ENCODE data around the gene IGF1. TPM values are rescaled to one million over a fixed set of nuclear protein-coding genes. Genes with fewer than 3 reads are reported as not detected.
A peak's percentile ranks its signal among the peaks of the same experiment; 100 is the strongest.

Gene IGF1
- total RNA-seq: 62.2 to 76.8 TPM (median 66.9 TPM) in 3 replicates

- Mint-ChIP-seq H3K27me3 (ENCODE audit: low read depth) (no peaks in the 10 kb centered on the region), H3K27ac (peak within 1 kb of the TSS; percentile 50), H3K4me1 (peaks cover 40% of the 10 kb centered on the region), H3K9me3 (peaks cover 4% of the 10 kb centered on the region), H3K4me3 (no peak within 1 kb of the TSS), H3K36me3 (peaks cover 3% of the 10 kb centered on the region)
- TF ChIP-seq, protein P1, sequence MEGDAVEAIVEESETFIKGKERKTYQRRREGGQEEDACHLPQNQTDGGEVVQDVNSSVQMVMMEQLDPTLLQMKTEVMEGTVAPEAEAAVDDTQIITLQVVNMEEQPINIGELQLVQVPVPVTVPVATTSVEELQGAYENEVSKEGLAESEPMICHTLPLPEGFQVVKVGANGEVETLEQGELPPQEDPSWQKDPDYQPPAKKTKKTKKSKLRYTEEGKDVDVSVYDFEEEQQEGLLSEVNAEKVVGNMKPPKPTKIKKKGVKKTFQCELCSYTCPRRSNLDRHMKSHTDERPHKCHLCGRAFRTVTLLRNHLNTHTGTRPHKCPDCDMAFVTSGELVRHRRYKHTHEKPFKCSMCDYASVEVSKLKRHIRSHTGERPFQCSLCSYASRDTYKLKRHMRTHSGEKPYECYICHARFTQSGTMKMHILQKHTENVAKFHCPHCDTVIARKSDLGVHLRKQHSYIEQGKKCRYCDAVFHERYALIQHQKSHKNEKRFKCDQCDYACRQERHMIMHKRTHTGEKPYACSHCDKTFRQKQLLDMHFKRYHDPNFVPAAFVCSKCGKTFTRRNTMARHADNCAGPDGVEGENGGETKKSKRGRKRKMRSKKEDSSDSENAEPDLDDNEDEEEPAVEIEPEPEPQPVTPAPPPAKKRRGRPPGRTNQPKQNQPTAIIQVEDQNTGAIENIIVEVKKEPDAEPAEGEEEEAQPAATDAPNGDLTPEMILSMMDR (IDR thresholded peaks at IDR 0.05; ENCODE audit: unreplicated experiment): no peak
- DNase-seq (ENCODE audit: low spot score in 2 of 2, unreplicated experiment in 2 of 2): no peak
These were observed at the start of gene IGF1 for GRCh38 chr12:102480406-102480805. Gene IGF1, minus strand, starts transcription at chr12:102480563. Its CDS starts 182 bp downstream, at chr12:102480381.

DNA sequence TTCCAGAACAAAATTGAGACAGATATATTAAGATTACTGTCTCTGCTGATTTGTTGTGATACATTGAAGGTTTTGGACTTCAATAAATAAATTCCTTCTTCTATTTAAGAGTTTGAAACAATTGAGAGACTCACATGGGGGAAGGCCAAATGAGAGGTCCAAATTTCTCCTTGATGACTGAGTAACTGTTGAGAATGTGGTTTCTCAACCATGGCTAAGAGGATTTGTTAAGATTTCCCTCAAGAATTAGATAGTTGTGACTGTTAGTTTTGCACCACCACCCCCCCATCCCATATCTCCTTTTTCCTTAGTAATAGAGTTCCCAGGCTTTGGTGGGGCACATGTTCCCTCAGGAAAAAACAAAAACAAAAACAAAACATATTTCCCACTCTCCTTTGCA lies 47.7 kb upstream of the IGF1 start:
- no peak for DNase-seq (ENCODE audit: low spot score in 2 of 2, unreplicated experiment in 2 of 2)
- no peak overlapping the region for H3K27ac Mint-ChIP-seq
- H3K27me3 Mint-ChIP-seq (ENCODE audit: low read depth): no peaks in the 10 kb centered on the region
- TF ChIP-seq, protein P1 (IDR thresholded peaks at IDR 0.05; ENCODE audit: unreplicated experiment): no peak
- no peaks in the 10 kb centered on the region for H3K9me3 Mint-ChIP-seq
- H3K4me3 Mint-ChIP-seq: no peak overlapping the region
- peaks cover 9% of the 10 kb centered on the region for H3K4me1 Mint-ChIP-seq
- no peaks in the 10 kb centered on the region for H3K36me3 Mint-ChIP-seq

DNA sequence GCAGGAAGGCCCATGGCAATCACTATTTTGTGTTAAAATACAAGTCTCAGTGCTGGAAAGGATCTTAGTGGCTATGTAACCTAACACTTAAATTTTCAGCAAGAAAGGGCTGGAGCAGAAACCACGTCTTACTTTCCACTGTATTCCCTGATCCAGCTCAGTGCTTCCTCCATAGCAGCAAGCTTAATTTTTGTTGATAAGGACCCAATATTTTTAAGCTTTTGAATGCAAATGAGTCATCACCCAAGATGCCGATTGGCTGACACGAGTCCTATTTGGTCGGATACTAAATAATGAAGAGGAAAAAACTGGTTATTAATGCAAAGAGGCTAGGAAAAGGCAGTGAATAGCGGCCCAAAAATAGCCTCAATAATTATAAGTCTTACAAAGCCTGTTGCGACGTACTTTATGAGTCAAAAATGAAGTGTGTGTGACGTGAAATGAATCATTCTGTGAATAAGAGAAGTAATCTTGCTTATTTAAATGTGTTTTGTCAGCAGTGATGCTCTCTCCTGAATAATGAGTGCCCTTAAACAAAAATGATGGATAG lies 46.9 kb upstream of the IGF1 start:
- H3K27me3 Mint-ChIP-seq (ENCODE audit: low read depth): no peaks in the 10 kb centered on the region
- no peaks in the 10 kb centered on the region for H3K9me3 Mint-ChIP-seq
- H3K4me1 Mint-ChIP-seq: peaks cover 9% of the 10 kb centered on the region
- no peak for DNase-seq (ENCODE audit: low spot score in 2 of 2, unreplicated experiment in 2 of 2)
- H3K36me3 Mint-ChIP-seq: no peaks in the 10 kb centered on the region
- no peak overlapping the region for H3K4me3 Mint-ChIP-seq
- H3K27ac Mint-ChIP-seq: no peak overlapping the region
- TF ChIP-seq, protein P1 (IDR thresholded peaks at IDR 0.05; ENCODE audit: unreplicated experiment): no peak

GRCh38 chr12:102526656-102527055 lies 46.3 kb upstream of the IGF1 start:
- no peak overlapping the region for H3K27ac Mint-ChIP-seq
- H3K4me3 Mint-ChIP-seq: no peak overlapping the region
- TF ChIP-seq, protein P1 (IDR thresholded peaks at IDR 0.05; ENCODE audit: unreplicated experiment): no peak
- no peaks in the 10 kb centered on the region for H3K9me3 Mint-ChIP-seq
- no peak for DNase-seq (ENCODE audit: low spot score in 2 of 2, unreplicated experiment in 2 of 2)
- peaks cover 12% of the 10 kb centered on the region for H3K4me1 Mint-ChIP-seq
- H3K27me3 Mint-ChIP-seq (ENCODE audit: low read depth): no peaks in the 10 kb centered on the region
- H3K36me3 Mint-ChIP-seq: no peaks in the 10 kb centered on the region

GRCh38 chr12:102522768-102523167 lies 42.4 kb upstream of the IGF1 start:
- Mint-ChIP-seq H3K4me1 (peaks cover 19% of the 10 kb centered on the region), H3K27ac (no peak overlapping the region), H3K9me3 (no peaks in the 10 kb centered on the region), H3K4me3 (no peak overlapping the region), H3K36me3 (no peaks in the 10 kb centered on the region), H3K27me3 (ENCODE audit: low read depth) (no peaks in the 10 kb centered on the region)
- DNase-seq (ENCODE audit: low spot score in 2 of 2, unreplicated experiment in 2 of 2): no peak
- TF ChIP-seq, protein P1 (IDR thresholded peaks at IDR 0.05; ENCODE audit: unreplicated experiment): no peak

All from mesothelial cell of epicardium (in vitro differentiated cells).